Ramos (cell line): ENCODE data around the gene STK10.

Experiments
- in situ Hi-C: fragments of 300-500 bp; cut with MboI; formaldehyde crosslinking; loops from one replicate; pipeline ENCODE4 v1.14.3; 2022; ENCODE audit warnings: low sequenced_read_pairs; ENCODE audit not compliant: unreplicated experiment

The STK10 gene

DNA sequence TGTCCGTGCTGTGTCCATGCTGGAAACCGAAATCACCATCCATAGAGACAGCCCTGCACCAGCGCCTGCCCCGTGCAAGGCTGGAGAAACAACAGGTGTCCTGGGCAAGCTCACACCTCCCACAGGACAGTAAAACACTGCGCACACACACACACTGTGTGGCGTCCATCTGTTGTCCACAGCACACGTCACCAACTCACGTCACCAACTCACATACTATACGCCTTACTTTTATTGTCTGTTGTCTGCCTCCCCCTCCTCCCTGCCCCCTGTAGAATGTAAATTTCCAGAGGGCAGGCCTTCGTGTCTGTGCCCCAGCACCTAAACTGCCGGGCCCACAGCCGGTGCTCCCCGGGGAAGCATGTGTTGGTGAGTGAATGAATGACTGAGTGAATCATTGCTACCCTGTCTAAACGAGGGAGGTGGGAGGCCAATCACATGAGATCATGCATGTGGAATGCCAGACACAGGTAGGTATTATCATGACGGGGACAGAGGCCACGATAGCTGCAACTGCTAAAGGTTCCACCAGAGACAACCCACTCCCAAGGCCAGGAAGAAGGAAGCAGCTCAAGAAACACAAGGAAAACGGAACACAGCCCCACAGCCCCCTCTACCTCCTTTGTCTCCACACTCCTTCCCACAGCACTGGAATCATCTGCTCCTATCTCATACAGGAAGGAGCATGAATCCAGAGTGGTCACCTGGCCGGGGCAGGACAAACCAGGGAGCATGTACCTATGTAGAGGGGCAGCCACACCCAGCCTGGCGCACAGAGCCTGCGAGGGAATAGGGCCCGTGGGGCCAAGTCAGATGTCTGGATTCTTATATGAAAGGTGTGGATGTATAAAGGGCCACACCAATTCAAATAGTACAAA lies 41.9 kb downstream of the STK10 start:
- in situ Hi-C loops, result no loop called here

DNA sequence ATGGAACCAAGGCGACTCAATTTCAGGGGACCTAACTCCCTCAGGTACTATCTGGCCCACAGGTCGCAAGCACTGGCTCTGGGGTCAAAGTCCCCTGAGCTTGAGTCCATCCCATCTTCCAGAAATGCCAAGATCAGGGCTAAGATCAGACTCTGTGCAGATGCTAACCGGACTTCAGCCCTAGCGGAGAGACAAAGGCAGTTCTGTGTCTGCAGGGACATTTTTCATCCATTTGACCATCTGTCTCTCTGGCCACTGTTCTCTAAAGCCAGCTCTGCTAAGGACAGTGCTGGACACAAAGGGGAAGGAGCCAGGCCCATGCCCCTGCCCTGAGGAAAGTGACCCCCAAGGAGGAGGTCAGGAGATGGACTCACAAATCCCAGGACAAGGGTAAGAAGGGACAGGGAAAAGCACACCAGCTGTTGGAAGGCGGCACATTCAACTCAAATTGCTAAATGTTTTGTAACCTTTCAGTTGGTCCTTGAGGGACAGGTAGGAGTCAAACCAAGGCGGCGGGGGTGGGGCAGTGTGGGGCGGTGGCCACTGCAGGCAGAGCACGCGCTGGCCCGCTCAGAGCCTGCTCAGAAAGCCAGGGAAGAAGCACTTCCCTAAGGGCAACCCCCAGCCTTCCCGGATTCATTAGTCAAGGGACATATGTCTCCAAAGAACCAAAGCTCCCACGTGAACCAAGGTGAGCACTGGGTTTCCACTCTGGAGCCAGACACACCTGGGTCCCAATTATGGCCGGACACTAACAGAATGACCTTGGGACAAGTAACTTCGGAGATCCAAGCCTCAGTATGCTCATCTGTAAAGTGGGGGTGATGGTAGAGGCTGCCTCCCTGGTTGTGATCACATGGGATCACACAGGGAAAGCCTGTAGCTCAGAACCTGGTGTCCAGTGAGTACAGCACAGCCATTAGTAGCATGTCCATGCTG lies 42.8 kb downstream of the STK10 start:
- in situ Hi-C loops, result no loop called here

DNA sequence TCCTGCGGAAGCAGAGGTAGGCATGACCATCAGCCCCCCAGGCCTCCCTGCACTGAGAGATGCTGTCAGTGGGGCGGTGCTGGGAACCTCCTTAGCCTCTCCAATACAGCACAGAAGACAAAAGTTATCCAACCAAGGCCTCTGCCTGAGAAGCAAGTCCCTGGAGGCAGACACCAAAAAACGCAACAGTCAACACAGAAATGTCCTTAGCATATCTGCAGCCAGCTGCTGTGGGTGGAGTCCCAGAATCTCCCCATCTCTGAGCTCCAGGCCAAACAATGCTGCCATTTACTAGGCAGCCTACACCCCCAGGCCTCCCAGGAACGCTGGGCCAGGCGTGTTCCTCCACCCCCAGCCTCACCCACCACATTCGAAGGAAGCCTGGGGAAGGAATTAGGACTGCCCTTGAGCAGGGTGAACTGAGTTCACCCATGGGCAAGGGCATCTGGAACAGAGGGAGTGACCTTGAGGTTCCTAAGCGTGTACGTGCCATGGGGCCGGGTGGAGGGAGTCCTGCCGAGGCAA lies 43.7 kb downstream of the STK10 start:
- in situ Hi-C loops, result no loop called here

DNA sequence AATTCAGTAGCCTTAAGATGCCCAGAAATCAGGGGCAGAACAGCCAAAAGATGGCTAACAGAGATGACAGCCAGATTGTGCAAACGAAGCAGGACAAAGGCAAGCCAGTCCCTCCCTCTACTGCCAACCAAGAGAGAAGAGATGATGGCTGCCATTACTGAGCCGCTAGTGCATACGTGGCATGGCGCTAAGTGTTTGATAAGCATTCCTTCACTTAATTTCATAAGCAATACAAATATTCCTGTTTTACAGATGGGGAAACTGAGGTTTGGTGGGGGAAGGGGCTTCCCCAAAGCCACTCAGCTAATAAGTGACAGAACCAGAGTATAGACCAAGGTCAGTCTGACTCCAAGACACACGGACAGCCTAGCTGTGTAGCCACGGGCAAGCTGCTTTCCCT lies 44.1 kb downstream of the STK10 start:
- in situ Hi-C loops, result no loop called here

DNA sequence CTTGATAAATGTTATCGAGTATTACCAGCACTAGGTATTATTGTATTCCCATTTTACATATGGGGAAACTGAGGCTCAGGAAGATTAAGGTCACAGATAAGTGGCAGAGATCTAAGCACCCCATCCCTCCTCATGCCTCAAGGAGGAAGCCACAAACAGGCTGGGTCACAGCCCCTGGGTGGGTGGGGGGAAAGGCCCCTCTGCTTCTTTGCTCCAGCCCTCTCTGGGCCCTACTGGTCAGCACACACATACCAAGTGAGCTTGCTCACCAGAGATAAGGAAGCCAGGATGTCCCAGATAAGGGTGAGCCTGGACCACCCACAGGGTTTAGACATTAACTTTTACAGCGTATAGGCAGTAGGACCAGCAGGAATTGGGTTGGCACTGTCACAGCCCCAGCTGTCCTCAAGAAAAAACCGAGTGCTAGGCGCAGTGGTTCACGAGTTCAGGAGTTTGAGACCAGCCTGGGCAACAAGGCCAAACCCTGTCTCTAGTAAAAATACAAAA lies 45.3 kb downstream of the STK10 start:
- in situ Hi-C loops, result no loop called here

DNA sequence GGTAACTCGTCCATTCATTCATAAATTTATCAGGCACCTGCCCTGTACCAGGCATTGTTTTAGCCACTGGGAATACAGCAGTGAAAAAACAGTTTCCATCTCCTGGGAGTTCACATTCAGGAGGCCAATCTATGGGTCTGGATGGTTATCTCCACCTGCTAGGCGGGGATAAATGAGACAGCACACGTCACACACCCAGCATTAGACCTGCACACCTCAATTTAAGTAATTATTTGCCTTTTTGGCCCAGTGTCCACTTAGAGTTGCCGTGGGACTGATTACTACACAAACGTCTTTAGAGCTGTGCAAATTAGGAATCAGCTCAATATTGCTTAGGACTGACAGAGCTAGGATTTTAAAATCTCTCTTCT lies 46.1 kb downstream of the STK10 start:
- in situ Hi-C loops, result no loop called here

DNA sequence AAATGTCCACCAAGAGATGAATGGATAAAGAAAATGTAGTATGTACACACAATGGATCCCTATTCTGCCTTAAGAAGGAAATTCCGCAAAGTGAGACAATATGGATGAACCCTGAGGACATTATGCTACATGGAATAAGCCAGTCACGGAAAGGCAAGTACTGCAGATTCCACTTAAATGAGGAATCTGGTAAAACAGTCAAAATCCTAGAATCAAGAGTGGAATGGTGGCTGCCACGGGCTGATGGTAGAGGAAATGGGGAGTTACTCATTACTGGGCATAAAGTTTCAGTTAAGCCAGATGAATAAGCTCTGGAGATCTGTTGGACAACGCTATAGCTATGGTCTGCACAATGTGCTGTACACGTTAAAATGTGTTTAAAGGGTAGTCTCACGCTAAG lies 47.2 kb downstream of the STK10 start:
- in situ Hi-C loops, result no loop called here

DNA sequence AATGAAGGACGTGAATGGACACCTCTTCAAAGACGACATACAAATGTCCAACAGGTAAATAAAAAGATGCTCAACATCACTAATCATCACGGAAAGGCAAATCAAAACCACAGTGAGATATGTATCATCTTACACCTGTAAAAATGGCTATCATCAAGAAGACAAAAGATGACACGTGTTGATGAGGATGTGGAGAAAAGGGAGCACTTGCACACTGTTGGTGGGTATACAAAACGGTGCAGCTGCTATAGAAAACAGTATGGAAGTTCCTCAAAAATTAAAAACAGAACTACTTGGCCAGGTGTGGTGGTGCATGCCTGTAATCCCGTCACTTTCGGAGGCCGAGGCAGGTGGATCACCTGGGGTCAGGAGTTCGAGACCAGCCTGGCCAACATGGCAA lies 47.9 kb downstream of the STK10 start:
- in situ Hi-C loops, result no loop called here

DNA sequence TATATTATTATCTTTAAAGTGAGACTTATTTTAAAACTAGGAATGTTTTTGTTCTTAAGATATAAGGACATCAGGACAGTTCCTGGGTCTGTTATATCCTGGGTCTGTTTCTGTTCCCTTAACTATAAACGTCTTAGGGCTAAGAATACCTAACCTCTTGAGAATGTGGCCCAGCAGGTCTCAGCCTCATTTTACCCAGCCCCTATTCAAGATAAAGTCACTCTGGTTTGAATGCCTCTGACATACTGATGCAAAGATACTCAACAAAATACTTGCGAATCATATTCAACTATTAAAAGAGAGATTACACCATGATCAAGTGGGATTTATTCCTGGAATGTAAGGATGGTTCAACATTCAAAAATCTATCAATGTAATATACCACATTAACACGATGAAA lies 51.0 kb downstream of the STK10 start:
- in situ Hi-C loops, result no loop called here

DNA sequence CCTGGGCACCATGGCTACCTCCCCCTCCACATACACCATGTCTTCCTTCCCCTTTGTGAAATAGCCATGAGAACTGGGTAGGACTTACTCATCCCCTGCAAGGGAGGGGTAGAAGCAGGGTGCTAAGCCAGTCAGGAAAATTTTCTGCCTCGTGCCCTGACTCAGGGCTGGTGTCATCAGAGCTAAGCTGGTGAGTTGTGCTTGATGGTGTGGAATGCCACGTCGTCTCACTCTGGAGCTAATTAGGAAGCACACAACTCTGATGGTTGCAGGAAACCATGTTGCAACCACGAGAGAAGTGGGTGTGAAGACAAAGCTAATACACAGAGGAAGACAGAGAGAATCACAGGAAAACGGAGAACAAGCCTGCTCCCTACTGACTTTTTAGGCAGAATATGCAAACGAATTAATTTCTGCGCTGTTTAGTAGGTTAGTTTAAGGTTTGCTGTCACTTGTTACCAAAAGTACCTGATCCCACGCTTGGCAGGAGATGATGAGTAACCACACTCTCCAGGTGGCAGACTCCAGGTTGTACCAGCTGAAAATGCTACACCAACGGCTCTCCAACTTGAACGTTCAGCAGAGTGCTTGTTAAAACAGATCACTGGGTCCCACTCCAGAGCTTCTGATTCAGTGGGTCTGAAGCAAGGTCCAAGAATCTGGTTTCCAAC lies 54.5 kb downstream of the STK10 start:
- in situ Hi-C loops, result no loop called here

DNA sequence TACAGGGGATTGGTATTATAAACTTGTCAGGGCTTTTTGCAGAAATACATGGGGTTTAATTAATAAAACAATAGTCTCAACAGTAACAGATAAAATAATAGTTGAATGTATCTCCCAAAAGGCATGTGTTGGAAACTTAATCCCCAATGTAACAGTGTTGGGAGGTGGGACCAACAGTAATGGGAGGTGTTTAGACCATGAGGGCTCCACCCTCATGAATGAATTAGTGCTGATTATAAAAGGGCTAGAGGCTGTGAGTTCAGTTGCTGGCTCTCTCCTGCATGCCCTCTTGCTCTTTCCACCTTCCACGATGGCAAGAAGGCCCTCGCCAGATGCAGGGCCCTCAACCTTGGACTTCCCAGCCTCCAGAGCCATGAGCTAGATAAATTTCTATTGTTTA lies 56.3 kb downstream of the STK10 start:
- in situ Hi-C loops, result no loop called here

DNA sequence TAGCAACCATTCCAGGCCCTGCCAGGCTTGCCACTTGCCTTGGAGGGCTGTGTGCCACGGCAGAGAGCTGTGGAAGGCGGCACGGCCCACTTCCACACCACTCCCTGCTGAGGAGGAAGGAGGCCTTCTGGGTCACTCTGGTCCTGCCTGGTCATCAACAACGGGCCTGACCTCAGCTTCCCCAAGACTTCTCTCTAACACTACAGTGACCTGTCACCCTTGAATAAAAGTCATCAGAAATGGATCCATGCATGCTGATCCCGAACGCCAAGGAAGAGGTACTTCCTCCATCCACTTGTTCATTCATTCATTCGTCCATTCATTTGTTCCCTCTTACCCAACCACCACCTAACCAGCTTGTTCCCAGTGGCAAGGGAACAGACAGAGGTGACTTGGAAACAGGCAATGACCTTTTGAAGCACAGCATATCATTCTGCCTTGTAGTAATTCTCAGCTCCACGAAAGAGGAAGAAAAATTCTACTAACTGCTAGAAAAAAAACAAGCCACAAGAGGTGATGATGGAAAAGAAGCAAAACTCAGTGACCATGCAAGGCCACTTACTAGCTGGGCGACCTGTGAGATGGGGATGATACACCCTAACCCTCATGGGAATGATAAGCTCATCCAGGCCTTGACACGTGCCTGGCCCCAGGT lies 58.6 kb downstream of the STK10 start:
- in situ Hi-C loops, result no loop called here

DNA sequence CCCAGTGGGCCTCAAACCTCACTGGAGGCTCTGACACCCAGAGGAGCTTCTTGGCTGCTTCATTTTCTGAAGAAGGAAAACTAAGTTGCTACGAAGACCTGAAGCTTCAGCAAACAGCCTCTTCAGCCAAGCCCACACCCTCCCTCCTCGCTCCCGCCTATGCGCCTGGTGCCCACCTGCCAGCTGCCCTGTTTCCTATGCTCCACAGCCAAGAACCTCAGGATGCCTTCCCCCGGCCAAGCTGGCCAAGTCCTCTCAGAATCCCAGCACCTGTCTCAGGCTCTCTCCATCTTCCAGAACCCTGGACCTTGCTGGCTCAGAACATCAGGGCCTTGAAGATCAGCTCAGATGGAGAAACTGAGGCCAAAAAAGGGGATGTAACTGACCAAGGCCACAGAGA lies 60.4 kb downstream of the STK10 start:
- in situ Hi-C loops, result no loop called here

DNA sequence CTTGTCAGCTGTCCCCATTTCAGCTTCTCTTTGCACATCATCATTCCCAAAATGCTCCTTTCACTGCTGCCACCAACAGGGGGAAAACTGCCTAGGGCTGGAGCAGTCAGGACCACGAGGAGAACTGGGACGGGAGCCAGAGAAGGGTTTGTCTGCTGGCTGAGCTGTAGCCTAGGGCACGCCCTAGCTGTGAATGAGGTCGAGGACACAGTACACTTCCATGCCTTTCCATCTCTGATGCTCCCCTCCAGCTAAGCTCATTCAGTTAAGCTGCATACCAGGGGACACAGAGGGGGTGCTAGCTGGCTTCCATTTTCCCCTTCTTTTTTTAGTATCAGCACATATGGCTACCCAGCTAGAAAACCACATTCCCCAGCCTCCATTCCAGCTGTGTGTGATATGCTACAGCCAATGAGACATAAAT lies 64.7 kb downstream of the STK10 start:
- in situ Hi-C loops, result no loop called here

DNA sequence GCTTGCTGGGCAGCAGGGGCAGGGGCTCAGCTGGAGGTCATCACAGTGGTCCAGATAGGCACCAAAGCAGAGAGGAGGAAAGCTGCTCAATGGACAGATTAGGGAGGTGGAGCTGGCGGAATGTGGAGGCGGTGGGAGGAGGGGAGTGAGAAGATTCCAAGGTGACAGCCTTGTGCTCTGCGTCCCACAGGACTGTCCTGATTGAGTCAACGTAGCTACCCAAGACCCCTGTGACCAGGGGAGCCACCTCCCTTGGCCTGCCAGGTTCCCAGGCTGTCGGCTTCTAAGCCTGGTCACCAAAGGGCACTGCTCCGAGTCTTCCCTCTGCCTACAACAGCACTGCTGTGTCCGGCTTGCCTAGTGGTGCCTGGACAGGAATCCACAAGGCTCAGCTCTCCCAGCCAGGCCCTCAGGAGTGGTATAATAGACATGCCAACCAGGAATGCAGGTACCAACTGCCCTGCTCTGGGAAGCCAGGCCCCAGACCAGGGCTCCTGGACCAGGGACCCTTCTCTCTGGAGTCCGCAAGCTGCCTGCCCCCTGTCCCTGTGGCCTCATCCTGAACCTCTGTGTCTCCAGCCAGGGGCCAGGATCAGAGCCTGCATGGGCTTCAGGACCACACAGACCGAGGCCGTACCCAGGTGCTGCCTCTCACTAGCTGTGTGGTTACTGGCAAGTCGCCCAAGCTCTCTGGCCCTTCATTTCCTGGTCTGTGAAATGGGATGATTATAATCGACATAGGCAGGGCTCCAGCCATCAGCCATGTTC lies 67.9 kb downstream of the STK10 start:
- in situ Hi-C loops, result no loop called here

DNA sequence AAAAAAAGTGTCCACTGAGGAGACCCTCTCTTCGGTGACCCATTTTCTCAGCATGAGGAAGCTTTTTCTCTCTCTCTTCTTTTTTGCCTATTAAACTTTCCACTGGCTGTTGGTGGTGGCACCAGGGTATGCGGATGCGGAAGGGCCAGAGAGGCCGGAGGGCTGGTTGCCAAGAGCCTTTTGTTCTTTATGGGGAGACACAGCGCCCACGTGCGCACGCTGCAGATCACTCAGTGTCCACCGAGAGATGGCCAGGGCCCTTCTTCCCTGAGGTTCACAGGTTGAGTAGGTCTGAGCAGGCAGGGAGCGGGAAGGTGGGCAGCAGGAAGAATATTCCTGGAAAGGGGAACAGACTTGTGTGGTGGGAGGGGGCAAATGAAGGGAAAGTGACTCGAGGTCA lies 69.1 kb downstream of the STK10 start:
- in situ Hi-C loops, result no loop called here

DNA sequence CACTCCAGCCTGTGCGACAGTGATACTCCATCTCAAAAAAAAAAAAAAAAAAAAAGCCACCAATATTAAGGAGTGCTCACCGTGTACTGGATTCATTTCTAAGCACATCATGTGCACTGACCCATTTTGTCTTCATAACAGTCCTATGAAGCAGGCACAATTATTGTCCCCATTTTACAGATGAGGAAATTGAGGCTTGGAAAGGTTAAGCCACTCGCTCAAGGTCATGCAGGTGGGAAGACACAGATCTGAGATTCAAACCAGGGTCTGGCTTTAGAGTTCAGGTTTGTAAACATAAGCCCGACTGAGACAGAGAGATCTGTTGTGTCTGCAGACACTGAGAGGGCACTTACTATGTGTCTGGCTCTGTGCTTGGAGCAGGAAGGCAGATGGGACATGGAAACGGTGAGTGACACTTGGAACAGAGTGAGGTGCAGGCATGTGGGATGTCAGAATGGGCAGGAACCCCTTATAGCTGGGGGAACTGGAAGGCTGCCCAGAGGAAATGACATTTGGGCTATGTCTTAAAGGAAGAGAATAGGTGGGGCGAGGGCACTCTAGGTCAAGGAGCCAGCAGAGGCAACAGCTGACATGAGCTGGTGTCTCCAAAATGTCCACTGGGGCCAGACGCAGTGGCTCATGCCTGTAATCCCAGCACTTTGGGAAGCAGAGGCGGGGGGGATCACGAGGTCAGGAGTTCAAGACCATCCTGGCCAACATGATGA lies 69.9 kb downstream of the STK10 start:
- in situ Hi-C loops, result no loop called here

DNA sequence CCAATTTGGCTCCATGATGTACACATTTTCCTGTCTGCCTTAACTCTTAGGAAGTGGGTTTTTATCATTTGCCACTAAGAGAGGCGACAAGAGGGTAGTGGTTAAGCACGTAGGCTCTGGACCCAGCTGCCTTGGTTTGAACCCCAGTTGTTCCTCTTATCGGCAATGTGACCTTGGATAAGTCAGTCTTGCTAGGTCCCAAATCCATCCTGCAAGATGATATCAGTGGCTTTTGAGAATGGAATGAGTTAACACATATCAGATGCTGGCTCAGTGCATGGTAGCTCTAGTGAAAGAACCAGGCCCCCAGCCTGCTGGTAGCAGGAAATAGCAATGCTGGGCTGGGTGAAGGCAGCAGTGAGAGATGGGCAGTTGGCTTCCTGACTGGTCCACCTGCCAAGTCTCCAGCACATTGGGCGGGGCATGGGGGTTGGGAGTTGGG lies 72.5 kb downstream of the STK10 start:
- in situ Hi-C loops, result no loop called here
